Keratinocyte (primary cell): Measurements from ENCODE around the gene CHCHD2. TPM values are rescaled to one million over a fixed set of nuclear protein-coding genes. Genes with fewer than 3 reads are reported as not detected.
"Not testable (repeated sequence)": the region's sequence is repeated elsewhere in the genome, so short reads cannot be mapped to it uniquely, and the experiment has no call there.

Source experiments
- DNase-seq: peaks from one replicate; pipeline ENCODE4 v3.0.0-alpha.2; 2011; ENCODE audit warnings: low read depth, missing footprints, low spot score
- FAIRE-seq: peaks from 2 replicates; lab custom pipeline; 2011; peaks lifted over from hg19 to GRCh38; lab: Jason Lieb, UNC
- H2AFZ ChIP-seq: 2 replicates; pipeline ENCODE4 v1.6.0; 2012; ENCODE audit warnings: low read length, control low read depth, inconsistent platforms; ENCODE audit not compliant: control insufficient read depth
- H3K27ac ChIP-seq: 2 replicates; pipeline ENCODE4 v1.5.1; 2011; ENCODE audit warnings: low read length; ENCODE audit not compliant: control insufficient read depth, insufficient read depth
- H3K27me3 ChIP-seq: 3 replicates; pipeline ENCODE4 v1.6.0; 2011; ENCODE audit warnings: low read length; ENCODE audit not compliant: control insufficient read depth, insufficient read depth; ENCODE audit errors: extremely low read depth
- H3K36me3 ChIP-seq, 2 experiments: 2 replicates in 1 of 2; 3 replicates in 1 of 2; pipeline ENCODE4 v1.5.1; 2011; ENCODE audit warnings: low read length in 2 of 2, mild to moderate bottlenecking in 1 of 2; ENCODE audit not compliant: control insufficient read depth in 2 of 2, insufficient read depth in 2 of 2; ENCODE audit errors: extremely low read depth in 1 of 2
- H3K4me1 ChIP-seq: 3 replicates; pipeline ENCODE4 v1.5.1; 2011; ENCODE audit warnings: low read length; ENCODE audit not compliant: control insufficient read depth, insufficient read depth; ENCODE audit errors: extremely low read depth
- H3K4me2 ChIP-seq: 3 replicates; pipeline ENCODE4 v1.6.0; 2011; ENCODE audit warnings: low read depth, low read length; ENCODE audit not compliant: control insufficient read depth, insufficient read depth; ENCODE audit errors: extremely low read depth
- H3K4me3 ChIP-seq, 3 experiments: fragments of 200-600 bp in 1 of 3; sonication (generic) in 1 of 3; 2 replicates in 2 of 3; 3 replicates in 1 of 3; pipeline ENCODE4 v1.5.1; 2011 to 2016; ENCODE audit warnings: low read length in 3 of 3, mild to moderate bottlenecking in 3 of 3, control low read depth in 2 of 3, inconsistent platforms in 1 of 3, low read depth in 1 of 3, mixed read lengths in 1 of 3, mixed run types in 1 of 3, moderate library complexity in 1 of 3; ENCODE audit not compliant: control insufficient read depth in 2 of 3, insufficient read depth in 2 of 3; ENCODE audit errors: extremely low read depth in 1 of 3
- H3K79me2 ChIP-seq: 2 replicates; pipeline ENCODE4 v1.6.0; 2012; ENCODE audit warnings: low read length; ENCODE audit not compliant: control insufficient read depth, insufficient read depth
- H3K9ac ChIP-seq: 3 replicates; pipeline ENCODE4 v1.6.0; 2011; ENCODE audit warnings: low read length; ENCODE audit not compliant: control insufficient read depth, insufficient read depth; ENCODE audit errors: extremely low read depth
- H3K9me1 ChIP-seq: 3 replicates; pipeline ENCODE4 v1.6.0; 2011; ENCODE audit warnings: low read length; ENCODE audit not compliant: control insufficient read depth, insufficient read depth; ENCODE audit errors: extremely low read depth
- H3K9me3 ChIP-seq: 2 replicates; pipeline ENCODE4 v1.5.1; 2012; ENCODE audit warnings: low read depth, low read length; ENCODE audit not compliant: control insufficient read depth
- H4K20me1 ChIP-seq: 3 replicates; pipeline ENCODE4 v1.6.0; 2011; ENCODE audit warnings: low read length; ENCODE audit not compliant: control insufficient read depth, insufficient read depth; ENCODE audit errors: extremely low read depth
- CTCF ChIP-seq, 3 experiments: IDR thresholded peaks in 1 of 3; conservative IDR thresholded peaks in 1 of 3; optimal IDR thresholded peaks in 1 of 3; 2 replicates in 2 of 3; 3 replicates in 1 of 3; pipeline versions ENCODE3 to v1.5.1; 2011; ENCODE audit warnings: low read length in 3 of 3, mild to moderate bottlenecking in 3 of 3, moderate library complexity in 2 of 3, control low read depth in 1 of 3, inconsistent platforms in 1 of 3; ENCODE audit not compliant: insufficient read depth in 2 of 3; ENCODE audit errors: extremely low read depth in 1 of 3
- EZH2 ChIP-seq: IDR thresholded peaks from one replicate; pipeline ENCODE4 v1.6.1; 2012; ENCODE audit warnings: inconsistent platforms, mild to moderate bottlenecking, low read length, moderate library complexity
- dilution Hi-C: fragments of 300-500 bp; cut with MboI; formaldehyde crosslinking; loops from one replicate; pipeline ENCODE4 v1.7.0; 2020; ENCODE audit warnings: low sequenced_read_pairs; ENCODE audit not compliant: extremely low pct_ligation_motif_present
- polyA plus RNA-seq, 5 experiments: library from polyadenylated mRNA; depleted of rRNA in 3 of 5; stranded (reverse) in 3 of 5; stranded (forward) in 1 of 5; unstranded in 1 of 5; fragments of >200 nt; gene quantifications; 1 replicate in 1 of 5; 2 replicates in 3 of 5; 3 replicates in 1 of 5; pipeline versions ENCODE4 v1.2.1 to v1.2.3, GENCODE V29; 2011 to 2012; ENCODE audit warnings: missing spikeins in 2 of 5, low read depth in 1 of 5, low replicate concordance in 1 of 5

The CHCHD2 gene
- polyA plus RNA-seq, 1 donor (not counting 4 experiments of a cell fraction or from before 2014, with no cell fraction given): 420 TPM

GRCh38 chr7:56107954-56108258 lies 1.6 kb upstream of the CHCHD2 start:
- H3K79me2 ChIP-seq: peaks cover 27% of the 10 kb centered on the region
- H3K4me3 ChIP-seq: no peak overlapping the region
- H2AFZ ChIP-seq: peak overlapping the region; percentile 15
- no peak overlapping the region for H3K27ac ChIP-seq
- peaks cover under 1 to 5% of the 10 kb centered on the region in 2 experiments for H3K36me3 ChIP-seq
- H3K9ac ChIP-seq: no peak overlapping the region
- FAIRE-seq (no peak), DNase-seq (no peak)
- H3K27me3 ChIP-seq: no peaks in the 10 kb centered on the region
- H4K20me1 ChIP-seq: no peaks in the 10 kb centered on the region
- dilution Hi-C loops: no loop called here
- H3K4me2 ChIP-seq: no peak overlapping the region
- no peak for TF ChIP-seq EZH2
- TF ChIP-seq CTCF (optimal IDR thresholded peaks at IDR 0.05 in 1 of 3, IDR thresholded peaks at IDR 0.05 in 1 of 3, conservative IDR thresholded peaks at IDR 0.05 in 1 of 3; ENCODE audit: extremely low read depth in 1 of 3, insufficient read depth in 2 of 3, low read length in 3 of 3): no peak
- H3K9me3 ChIP-seq: no peaks in the 10 kb centered on the region
- peaks cover 6% of the 10 kb centered on the region for H3K4me1 ChIP-seq
- H3K9me1 ChIP-seq: no peaks in the 10 kb centered on the region

DNA sequence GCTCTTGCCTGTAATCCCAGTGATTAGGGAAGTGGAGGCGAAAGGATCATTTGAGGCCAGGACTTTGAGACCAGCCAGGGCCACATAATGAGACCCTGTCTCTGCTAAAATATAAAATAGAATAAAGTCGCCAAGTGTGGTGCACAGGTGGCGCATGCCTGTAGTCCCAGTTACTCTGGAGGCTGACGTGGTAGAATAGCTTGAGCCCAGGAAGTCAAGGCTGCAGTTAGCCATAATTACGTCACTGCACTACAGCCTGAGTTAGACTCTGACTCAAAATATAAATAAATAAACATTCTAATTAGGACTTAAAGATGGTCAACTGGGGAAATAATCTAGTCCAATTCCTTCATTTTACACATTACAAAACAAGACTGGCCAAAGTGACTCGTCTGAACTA lies 768 bp downstream of the CHCHD2 start:
- FAIRE-seq: no peak

GRCh38 chr7:56104138-56104537 lies 2.1 kb downstream of the CHCHD2 start:
- Histone ChIP-seq H3K79me2 (peaks cover 27% of the 10 kb centered on the region), H3K36me3 (peaks cover 23 to 24% of the 10 kb centered on the region in 2 experiments)
- H3K4me1 ChIP-seq, dilution Hi-C loops, DNase-seq, H3K9ac ChIP-seq, FAIRE-seq, H2AFZ ChIP-seq, H3K27ac ChIP-seq, H3K9me3 ChIP-seq, H4K20me1 ChIP-seq, H3K9me1 ChIP-seq, H3K4me3 ChIP-seq, H3K4me2 ChIP-seq, H3K27me3 ChIP-seq: not testable (repeated sequence)

More for the DNA sequence above, 768 bp downstream of the CHCHD2 start:
- dilution Hi-C loops: no loop called here
- Histone ChIP-seq H3K79me2 (peaks cover 27% of the 10 kb centered on the region), H3K36me3 (peaks cover 16 to 18% of the 10 kb centered on the region in 2 experiments), H3K9me1 (no peaks in the 10 kb centered on the region), H4K20me1 (no peaks in the 10 kb centered on the region), H3K27me3 (no peaks in the 10 kb centered on the region), H3K9ac (peak overlapping the region; percentile 99), H3K4me1 (peaks cover 6% of the 10 kb centered on the region), H3K27ac (peak overlapping the region; percentile 99), H3K4me2 (peak overlapping the region; percentile 91), H3K9me3 (no peaks in the 10 kb centered on the region), H3K4me3 (peak overlapping the region; percentile 89 to 99 (median 95)), H2AFZ (no peak overlapping the region)
- DNase-seq: peak; percentile 40
- no peak for TF ChIP-seq EZH2
- no peak for TF ChIP-seq CTCF (optimal IDR thresholded peaks at IDR 0.05 in 1 of 3, IDR thresholded peaks at IDR 0.05 in 1 of 3, conservative IDR thresholded peaks at IDR 0.05 in 1 of 3; ENCODE audit: extremely low read depth in 1 of 3, insufficient read depth in 2 of 3, low read length in 3 of 3)
